Middle frontal gyrus (tissue), 1 donor: Measurements from ENCODE around the gene QSOX2.
"Not testable (repeated sequence)": the region's sequence is repeated elsewhere in the genome, so short reads cannot be mapped to it uniquely, and the experiment has no call there.

Experiments used
- DNase-seq: peaks from one replicate; pipeline ENCODE4 v3.0.0-alpha.2; 2015; ENCODE audit warnings: low spot score; ENCODE audit errors: extremely low spot score

The QSOX2 gene

DNA sequence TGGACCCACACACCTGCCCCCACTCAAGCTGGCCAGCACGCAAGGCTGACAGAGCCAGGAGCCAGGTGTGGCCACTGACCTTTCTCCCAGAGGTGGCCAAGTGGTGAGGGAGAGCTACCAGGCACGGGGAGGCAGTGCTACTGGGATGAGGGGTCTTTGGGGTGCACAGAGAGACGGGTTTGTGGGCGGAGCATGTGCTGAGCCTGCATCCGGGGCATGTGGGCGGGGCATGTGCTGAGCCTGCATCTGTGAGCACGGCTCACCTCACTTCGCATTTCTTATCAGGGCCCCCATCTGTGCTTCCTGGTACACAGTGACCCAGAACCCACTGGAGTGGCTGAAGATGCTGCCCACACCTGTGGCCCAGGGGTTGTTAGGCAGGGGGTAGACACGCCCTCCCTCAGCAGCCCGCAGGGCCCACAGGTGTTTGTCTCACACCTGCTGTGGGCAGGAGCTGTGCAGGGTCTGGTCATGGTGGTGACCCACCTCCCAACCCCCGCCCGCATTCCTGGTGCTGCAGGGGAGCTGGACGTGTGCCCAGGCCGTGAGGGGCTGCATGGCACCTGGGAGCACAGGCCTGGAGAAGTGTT, 36.8 kb upstream of the QSOX2 start:
- DNase-seq = no peak

DNA sequence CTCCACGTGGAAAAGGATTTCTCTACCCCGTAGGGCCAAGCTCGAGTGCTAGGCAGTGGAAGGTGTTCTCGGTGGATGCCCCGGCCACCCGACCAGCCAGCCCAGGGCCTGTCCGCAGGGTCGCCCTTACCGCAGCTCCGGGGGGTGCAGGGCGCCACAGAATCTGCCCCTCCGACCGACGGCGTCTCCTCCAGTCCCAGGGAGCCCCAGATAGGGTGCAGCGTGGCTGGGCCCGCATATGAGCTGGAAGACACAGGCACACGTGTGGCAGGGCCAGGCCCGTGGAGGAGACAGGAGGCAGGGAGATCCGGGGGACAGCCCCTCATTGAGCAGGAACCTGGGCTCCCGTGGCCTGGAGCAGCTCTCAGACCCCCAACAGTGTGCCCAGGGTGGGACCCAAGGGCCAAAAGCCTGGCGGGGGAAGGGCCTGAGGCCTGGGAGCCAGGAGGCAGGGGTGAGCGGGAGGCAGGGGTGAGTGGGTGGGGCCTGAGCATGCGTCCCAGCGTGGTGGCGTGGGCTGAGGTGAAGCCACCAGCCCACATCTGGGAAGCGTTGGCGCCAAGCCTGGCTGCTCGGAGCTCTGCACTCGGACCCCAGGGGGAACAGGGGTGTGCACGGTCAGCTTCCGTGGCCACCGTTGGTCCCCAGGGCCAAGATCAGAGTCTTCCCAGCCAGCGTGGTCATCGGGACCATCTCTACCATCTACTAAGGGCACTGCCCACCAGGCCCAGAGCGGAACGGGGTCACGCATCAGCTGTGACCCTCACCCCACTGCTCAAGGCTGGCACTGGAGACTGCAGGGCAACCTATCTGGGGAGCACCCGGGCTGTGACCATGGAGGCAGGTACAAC, 36.0 kb upstream of the QSOX2 start:
- DNase-seq = no peak

DNA sequence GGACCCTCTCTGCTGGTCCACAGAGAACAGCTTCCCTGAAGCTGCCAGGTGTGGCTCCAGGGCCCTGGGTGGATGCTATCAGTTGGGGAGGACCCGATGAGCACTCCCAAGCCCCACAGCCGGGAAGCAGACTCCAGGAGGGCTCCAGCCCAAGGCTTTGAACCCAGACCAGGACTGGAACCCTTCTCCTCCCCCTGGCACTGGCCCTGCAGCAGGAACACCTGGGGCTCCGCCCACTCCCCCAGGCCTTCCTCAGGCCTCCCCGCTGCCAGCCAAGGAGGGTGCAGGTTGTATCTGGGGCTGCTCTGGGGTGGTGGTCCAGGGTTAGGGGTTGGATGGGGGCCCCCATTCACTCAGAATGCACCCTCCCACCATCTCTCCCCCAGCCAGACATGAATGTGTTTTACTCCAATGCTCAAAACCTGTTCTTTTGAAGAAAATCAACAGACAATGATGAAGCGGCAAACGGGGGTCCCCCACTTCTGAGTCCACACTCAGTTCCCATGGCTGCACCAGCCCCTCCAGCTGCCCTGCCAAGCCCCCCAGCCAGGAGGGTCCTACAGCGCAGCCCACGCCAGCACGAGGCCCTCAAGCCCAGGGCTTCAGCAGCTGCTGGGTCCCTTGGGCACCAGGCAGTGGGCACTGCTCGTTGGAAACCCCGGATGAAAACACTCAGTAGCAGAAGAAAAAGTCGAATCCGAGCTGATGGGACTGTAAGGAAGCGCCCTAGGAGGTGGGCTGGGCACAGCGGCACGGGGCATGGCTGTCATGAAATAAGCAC, 35.1 kb upstream of the QSOX2 start:
- no peak for DNase-seq

DNA sequence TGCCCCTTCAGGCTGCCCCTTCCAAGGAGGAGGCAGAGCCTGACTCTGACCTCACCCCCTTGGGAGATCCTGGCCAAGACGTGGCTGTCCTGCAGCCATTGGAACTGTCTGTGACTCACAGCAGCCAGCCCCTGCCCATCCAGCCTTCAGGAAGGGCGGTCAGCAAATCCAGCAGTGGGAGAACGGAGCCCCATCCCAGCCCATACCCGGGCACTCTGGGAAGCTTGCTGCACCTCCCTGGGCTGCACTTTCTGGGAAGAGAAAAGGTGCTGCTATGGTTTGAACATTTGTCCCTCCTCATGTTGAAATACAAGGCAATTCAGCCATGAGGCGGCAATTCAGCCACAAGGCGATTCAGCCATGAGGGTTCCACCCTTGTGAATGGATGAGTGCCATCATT, 33.9 kb upstream of the QSOX2 start:
- DNase-seq = no peak

DNA sequence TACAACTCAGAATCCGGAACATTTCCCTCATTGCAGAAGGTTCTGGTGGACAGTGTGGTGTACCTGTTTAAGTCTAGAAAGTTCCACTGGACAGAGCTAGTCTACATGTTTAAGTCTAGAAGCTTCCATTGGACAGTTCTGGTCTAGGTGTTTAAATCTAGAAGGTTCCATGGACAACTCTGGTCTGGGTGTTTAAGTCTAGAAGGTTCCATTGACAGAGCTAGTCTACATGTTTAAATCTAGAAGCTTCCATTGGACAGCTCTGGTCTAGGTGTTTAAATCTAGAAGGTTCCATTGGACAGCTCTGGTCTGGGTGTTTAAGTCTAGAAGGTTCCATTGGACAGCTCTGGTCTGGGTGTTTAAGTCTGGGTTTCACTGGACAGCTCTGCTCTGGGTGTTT, 33.3 kb upstream of the QSOX2 start:
- no peak for DNase-seq

DNA sequence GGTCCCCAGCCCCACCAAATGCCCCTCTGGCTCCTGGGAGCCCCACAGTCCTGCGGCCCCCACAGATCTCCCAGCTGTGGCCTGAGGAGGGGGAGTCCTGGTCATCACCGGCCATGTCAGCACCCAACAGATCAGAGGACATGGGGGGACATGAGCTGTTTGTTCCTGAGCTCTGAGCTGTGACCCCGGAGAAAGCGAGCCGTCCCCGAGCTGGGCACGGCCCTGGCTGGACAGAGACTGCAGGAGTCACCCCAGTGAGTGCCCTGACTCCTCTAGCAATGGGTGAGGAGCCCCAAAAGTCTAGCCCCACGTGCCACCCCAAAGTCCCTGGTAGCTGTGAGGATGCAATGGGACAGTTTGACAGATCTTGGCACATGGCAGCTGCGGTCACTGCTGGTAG, 32.6 kb upstream of the QSOX2 start:
- no peak for DNase-seq

DNA sequence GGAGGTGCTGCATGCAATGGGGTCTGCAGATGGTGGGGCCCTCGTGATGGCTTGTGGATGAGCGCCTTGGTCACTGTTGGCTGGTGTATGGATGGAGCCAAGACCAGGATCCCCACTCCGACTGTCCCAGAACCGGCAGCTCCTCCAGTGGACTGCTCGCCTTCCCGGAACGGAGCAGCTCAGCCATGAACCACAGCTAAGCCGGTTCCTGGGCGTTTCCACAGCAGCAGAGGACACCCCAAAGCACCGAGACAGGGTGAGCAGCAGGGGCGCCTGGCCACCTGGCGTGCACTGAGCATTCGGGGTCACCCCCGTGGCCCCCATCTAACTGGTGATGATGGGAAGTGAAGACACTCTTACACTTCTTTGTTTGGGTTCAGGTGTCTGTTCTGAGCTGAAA, 32.1 kb upstream of the QSOX2 start:
- DNase-seq = no peak

DNA sequence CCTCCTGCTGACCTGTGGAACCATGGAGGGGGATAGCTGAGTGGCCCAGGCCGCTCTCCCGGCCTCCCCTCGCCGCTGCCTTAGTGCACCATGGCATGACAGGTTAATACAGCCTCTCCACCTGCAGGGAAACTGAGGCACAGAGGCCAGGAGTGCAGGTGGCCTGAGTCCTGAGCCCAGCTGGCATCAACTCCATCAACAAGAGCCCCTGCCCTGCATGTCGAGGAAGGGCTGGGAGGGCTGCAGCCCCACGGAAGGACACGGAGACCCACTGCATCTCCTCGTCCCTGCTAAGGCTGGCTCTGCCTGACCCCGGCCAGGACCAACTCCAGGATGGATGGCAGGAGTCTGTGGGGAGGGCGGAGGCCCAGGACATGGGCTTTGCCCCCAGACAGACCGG, 31.1 kb upstream of the QSOX2 start:
- DNase-seq = no peak

DNA sequence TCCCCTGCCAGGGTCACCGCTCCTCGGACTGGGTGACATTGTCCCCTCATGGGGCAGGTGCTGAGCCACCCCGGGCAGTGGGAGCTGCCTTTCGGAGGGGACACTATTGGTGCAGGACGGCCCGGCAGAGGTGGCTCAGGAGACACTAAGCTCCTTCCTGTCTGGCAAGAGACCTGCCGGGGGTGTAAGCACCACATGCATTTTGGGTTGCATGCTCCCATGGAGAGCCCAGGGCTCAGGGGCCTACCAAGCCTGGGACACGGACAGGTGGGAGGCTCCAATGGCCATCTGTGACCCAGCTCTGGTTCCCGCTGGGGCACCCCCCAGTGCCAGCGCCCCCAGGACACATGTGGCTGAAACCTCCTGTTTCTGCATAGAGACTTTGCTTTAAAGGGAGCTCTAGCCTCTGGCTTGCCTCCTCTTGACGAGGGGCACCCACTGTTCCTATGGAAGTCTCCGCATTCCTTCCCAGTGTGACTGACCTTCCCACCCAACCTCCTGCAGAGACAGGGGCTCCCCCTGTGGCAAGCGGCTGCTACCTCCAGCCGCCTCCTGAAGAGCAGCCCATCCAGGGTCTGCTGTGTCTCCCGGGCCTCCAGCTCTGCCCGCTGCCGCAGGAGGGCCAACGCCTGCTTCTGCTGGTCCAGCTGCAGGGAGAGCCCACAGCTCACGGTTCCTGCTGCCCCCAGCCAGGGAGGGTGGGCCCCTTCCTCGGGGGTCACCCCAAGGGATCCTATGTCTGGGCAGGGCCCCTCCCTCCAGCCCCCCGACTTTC, 30.2 kb upstream of the QSOX2 start:
- no peak for DNase-seq

DNA sequence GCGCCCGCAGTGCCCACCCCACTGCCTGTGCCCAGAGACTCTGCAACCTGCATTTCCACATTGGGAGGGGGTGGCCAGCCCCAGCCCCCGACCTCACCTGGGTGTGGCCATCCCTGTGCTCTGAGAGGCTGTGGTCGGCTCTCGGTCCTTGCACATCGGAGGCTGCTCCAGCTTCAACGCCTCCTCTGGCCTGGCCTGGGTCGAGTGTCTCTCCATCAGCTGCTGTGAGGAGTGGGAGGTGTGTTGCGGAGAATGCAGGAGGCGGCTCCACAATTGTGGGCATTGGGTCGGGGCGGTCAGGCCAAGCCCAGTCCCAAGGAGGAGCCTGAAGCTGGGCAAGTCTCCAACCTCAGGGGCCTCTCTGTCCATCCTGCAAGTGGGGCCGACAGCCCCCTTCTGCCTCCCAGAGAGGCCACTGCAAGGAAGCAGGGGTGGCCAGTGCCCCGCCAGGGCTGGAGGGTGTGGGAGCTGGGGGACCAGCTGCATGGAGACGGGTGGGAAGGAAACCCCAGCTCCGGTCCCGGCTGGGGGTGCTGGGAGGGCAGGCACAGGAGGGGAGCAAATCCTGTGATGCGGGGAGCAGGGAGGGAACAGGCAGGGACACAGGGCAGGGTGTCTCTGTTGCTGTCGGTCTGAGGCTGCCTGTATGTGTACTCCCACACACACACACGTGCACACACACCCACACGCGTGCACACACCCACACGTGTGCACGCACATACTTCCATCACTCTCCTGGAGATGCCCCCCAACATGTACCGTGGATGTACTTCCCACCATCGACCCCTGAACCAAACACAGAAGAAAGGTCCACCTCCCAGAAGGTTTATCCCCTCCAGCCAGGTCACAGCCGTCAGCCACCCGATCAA, 29.4 kb upstream of the QSOX2 start:
- no peak for DNase-seq

DNA sequence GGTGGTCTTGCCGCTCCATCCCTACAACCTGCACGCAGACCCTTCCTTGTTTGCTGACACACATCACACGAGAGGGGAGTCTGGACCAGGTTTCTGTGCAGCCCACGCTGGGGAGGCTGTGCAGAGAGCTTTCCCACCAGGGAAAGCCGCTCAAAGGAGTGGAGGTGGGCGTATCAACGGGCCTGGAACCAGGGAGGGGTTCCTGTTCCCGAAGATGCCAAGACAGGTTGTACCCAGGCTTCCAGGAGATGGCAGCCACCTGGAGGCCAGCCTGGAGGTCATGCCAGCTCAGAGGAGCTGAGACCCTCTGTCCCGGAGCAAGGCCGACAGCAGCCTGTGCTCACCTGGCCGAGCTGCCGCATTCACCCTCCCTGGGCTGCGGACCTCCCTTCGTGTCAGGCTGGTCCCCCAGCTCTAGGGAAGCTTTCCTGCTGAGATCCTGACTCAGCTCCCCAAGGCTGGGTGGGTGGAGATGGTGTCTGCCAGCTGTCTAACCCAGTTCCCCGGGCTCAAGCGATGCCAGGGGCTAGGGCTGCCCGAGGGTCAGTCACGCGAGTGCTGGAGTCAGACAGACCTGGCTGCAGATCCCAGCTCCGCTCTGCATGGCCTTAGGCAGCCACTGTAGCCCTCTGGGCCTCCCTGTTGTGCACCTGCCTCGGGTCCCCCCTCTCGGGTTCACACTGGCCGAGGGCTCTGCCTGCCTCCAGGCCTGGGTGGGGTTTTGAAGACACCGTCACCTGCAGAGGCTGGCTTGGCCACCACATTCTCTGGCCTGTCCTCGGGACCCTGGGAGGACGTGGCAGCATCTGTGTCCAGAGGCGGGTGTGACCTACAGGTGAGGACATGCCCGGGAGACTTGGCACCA, 28.5 kb upstream of the QSOX2 start:
- DNase-seq = no peak

DNA sequence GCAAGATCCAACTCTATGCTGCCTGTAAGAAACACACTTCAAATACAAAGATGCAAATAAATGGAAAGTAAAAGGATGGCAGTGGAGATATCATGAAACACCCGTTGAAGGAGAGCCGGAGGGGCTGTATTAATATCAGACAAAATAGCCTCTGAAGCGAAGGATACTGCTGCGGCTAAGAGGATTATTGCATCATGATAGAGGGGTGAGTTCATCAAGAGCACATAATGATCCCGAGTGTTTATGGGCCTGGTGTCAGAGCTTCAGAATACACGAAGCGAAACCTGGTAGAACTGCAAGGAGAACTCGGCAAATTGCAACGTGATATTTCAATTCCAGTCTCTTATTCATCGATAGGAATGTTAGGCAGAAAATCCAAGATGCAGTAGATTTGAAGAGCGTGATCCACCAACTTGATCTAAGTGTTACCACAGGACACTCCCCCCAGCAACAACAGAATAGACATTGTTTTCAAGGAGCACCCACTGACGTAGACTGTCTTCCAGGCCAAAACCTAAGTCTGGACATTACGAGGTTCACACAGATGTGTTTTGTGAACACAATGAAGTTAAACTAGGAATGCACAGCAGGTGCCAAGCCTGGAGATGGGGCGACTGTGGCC, 27.7 kb upstream of the QSOX2 start:
- no peak for DNase-seq

DNA sequence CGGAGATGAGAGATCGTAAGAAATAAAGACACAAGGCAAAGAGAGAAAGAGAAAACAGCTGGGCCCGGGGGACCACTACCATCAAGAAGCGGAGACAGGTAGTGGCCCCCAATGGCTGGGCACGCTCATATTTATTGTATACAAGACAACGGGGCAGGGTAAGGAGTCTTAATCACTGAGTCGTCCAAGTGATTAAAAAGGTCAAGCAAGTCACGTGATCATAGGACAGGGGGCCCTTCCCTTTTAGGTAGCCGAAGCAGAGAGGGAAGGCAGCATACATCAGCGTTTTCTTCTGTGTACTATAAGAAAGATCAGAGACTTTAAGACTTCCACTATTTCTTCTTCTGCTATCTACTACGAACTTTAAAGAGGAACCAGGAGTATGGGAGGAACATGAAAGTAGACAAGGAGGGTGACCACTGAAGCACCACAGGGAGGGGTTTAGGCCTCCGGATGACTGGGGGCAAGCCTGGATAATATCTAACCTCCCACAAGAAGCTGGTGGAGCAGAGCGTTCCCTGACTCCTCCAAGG, 24.6 kb upstream of the QSOX2 start:
- DNase-seq = no peak

DNA sequence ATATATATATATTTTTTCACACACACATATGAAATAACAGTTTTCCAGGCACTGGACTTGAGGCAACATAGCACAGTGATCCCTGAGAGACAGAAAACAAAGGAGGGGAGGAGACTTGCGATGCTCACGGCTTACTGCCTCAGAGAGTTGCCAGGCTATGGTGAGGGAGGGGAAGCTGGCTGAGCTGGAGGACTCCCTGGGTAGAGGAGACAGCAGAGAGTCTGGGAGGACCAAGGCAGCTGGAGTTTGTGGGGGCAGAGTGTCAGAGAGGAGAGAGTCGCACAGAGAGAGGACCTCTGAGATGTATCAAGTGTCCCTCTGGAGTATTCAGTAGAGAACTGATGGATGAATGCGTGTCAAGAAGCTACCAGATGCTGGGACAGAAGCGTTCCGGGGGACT, 23.1 kb upstream of the QSOX2 start:
- DNase-seq = no peak

DNA sequence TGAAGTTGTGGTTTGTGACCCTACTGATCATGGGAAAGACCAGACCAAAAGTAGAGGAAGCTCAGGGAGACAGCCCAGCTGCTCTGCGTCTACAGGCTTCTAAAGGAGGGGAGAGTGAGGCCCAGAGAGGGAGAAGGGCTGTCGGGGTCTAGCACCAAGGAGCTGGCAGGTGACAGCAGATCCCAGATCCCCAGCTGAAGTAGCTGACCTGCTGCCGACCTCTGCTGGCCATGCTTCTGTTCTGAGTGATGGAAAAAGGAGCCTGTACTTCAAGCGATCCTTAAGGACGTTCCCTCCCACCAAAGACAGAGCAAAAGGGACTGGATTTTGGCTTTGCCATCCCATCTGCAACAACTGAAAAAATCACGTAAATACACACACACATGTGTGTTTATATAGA, 22.7 kb upstream of the QSOX2 start:
- DNase-seq = no peak

DNA sequence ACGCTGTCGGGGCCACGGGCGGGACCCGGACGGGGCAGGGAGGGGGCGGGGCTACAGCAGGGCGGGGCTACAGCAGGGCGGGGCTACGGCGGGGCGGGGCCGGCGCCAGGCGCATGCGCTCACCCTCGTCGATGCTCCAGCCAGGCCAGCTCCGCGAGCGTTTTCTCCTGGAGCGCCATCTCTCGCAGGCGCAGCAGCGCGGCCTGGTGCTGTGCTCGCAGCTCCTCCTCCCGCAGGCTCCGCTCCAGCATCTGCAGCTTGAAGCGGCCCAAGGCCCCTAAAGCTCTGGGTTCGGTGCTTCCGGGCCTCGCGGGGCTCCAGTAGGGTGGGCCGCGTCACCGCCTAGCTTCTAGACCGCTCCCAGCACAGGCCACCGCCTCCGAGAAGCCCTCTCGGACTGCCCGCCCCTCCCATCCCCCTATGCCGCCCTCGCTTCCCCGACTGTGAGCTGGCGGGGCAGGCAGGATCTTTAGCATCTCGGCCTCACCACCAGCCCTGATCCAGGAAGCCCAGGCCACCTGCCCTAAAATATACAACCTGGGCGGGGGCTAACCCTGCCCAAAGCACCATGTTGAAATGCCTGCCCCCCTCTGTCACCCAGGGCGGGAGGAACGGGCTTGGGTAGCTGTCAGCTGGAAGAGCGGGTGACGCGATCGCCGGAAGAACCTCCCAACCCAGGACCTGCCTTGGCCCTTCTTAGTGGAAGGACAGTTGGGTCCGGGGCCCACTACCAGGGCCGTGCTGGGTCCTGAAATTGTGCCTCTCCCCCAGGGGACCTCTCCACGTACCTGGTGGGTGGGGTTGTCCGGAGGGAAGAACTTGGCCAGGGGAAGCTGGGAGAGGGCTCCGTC, 21.9 kb upstream of the QSOX2 start:
- DNase-seq = peak; percentile 68

DNA sequence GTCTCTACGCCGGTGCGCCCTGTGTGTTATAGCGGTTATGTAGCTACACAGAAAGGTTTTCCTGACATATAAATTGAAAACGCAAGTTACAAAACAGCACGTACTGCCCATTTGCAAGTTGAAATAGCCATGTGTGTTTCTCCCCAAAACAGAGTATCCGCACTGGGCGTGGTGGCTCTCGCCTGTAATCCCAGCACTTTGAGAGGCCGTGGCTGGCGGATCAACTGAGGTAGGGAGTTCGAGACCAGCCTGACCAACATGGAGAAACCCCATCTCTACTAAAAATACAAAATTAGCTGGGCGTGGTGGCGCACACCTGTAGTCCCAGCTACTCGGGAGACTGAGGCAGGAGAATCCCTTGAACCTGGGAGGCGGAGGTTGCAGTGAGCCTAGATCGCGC, 21.0 kb upstream of the QSOX2 start:
- not testable (repeated sequence) for DNase-seq
